ENCODE data around the gene CACNG4.

DNA sequence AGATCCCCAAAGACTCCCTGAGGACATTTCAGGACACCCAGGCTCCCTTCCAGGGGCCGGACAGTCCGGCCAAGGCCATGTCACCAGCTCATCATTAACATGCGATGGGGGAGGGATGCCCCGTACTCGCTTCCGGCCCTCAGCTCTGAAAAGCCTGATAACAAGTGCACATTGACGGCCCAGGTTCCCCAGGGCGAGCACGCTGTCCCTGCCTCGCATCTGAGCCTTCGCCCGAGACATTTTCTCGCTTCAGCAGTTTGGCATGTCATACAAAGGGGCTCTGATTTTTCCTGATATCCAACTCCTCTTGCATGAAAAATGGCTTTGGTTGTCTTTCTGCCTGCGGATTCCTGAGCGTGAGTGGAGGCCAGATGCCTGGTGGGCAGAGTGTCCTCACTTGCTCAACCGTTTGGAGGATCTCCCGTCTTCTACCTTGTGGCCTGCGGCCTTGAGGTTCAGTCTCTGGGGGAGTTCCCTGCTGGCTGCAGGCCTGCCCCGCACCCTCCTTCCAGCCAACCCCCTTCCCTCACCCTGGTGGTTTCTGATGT, 14.1 kb downstream of the CACNG4 start:
- TF ChIP-seq, protein P1, sequence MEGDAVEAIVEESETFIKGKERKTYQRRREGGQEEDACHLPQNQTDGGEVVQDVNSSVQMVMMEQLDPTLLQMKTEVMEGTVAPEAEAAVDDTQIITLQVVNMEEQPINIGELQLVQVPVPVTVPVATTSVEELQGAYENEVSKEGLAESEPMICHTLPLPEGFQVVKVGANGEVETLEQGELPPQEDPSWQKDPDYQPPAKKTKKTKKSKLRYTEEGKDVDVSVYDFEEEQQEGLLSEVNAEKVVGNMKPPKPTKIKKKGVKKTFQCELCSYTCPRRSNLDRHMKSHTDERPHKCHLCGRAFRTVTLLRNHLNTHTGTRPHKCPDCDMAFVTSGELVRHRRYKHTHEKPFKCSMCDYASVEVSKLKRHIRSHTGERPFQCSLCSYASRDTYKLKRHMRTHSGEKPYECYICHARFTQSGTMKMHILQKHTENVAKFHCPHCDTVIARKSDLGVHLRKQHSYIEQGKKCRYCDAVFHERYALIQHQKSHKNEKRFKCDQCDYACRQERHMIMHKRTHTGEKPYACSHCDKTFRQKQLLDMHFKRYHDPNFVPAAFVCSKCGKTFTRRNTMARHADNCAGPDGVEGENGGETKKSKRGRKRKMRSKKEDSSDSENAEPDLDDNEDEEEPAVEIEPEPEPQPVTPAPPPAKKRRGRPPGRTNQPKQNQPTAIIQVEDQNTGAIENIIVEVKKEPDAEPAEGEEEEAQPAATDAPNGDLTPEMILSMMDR (IDR thresholded peaks at IDR 0.05; ENCODE audit: low read depth, low read length, poor library complexity, severe bottlenecking), result no peak
- no peak for TF ChIP-seq EZH2phosphoT487 (IDR thresholded peaks at IDR 0.05; ENCODE audit: borderline replicate concordance, low read length)
